Liver (tissue), 9 donors: ENCODE results near the gene PTPA. TPM values are rescaled to one million over a fixed set of nuclear protein-coding genes. Genes with fewer than 3 reads are reported as not detected.

ENCODE experiments used
- DNase-seq: peaks from one replicate; pipeline ENCODE4 v3.0.0-alpha.2; 2017; ENCODE audit warnings: low spot score
- H3K27ac ChIP-seq, 2 donors: one replicate each; pipeline ENCODE4 v1.7.0; 2013; ENCODE audit warnings: inconsistent platforms in 2 of 2, low read length in 2 of 2, control low read depth in 1 of 2, low read depth in 1 of 2, mild to moderate bottlenecking in 1 of 2
- H3K27me3 ChIP-seq, 4 donors: one replicate each; pipeline versions ENCODE4 v1.6.1 to v1.7.0; 2013; ENCODE audit warnings: low read length in 3 of 4, inconsistent platforms in 1 of 4, mild to moderate bottlenecking in 1 of 4, moderate library complexity in 1 of 4; ENCODE audit not compliant: control insufficient read depth in 4 of 4, insufficient read depth in 4 of 4
- H3K36me3 ChIP-seq, 4 donors: one replicate each; pipeline versions ENCODE4 v1.6.1 to v1.7.0; 2013; ENCODE audit warnings: low read length in 3 of 4, mild to moderate bottlenecking in 3 of 4, low read depth in 1 of 4, moderate library complexity in 1 of 4; ENCODE audit not compliant: control insufficient read depth in 4 of 4, insufficient read depth in 3 of 4
- H3K4me1 ChIP-seq, 4 donors: one replicate each; pipeline versions ENCODE4 v1.6.1 to v1.7.0; 2013; ENCODE audit warnings: low read length in 3 of 4, mild to moderate bottlenecking in 3 of 4, moderate library complexity in 1 of 4; ENCODE audit not compliant: control insufficient read depth in 4 of 4, insufficient read depth in 4 of 4
- H3K4me3 ChIP-seq, 3 donors: one replicate each; pipeline versions ENCODE4 v1.6.1 to v1.7.0; 2013; ENCODE audit warnings: low read length in 3 of 3, control low read depth in 1 of 3, low read depth in 1 of 3, mild to moderate bottlenecking in 1 of 3
- H3K9ac ChIP-seq, 2 donors: one replicate each; pipeline ENCODE4 v1.7.0; 2013; ENCODE audit warnings: low read length in 2 of 2, mild to moderate bottlenecking in 2 of 2, moderate library complexity in 2 of 2, control low read depth in 1 of 2, low read depth in 1 of 2
- H3K9me3 ChIP-seq, 4 donors: one replicate each; pipeline versions ENCODE4 v1.6.1 to v1.7.0; 2013; ENCODE audit warnings: low read length in 3 of 4; ENCODE audit not compliant: control insufficient read depth in 4 of 4
- EGR1 ChIP-seq, 2 donors: IDR thresholded peaks; 2 replicates each; pipeline ENCODE4 v1.6.1; 2016 to 2018; ENCODE audit warnings: antibody characterized with exemption in 2 of 2, low read depth in 2 of 2
- FOXA2 ChIP-seq: IDR thresholded peaks from 2 replicates; pipeline ENCODE4 v1.6.1; 2016; ENCODE audit warnings: antibody characterized with exemption
- GABPA ChIP-seq, 2 donors: IDR thresholded peaks in 1 of 2; conservative IDR thresholded peaks in 1 of 2; 2 replicates each; pipeline ENCODE4 v1.6.1; 2016; ENCODE audit warnings: antibody characterized with exemption in 2 of 2, mild to moderate bottlenecking in 1 of 2, moderate library complexity in 1 of 2
- HNF4A ChIP-seq, 2 donors: conservative IDR thresholded peaks; 2 replicates each; pipeline ENCODE4 v1.6.1; 2016; ENCODE audit warnings: antibody characterized with exemption in 2 of 2, mild to moderate bottlenecking in 2 of 2
- HNF4G ChIP-seq: IDR thresholded peaks from 2 replicates; pipeline ENCODE4 v1.6.1; 2016; ENCODE audit warnings: antibody characterized with exemption
- JUND ChIP-seq, 2 donors: IDR thresholded peaks; 2 replicates each; pipeline ENCODE4 v1.6.1; 2016; ENCODE audit warnings: antibody characterized with exemption in 2 of 2
- NR2F2 ChIP-seq: IDR thresholded peaks from 2 replicates; pipeline ENCODE4 v1.6.1; 2016; ENCODE audit warnings: antibody characterized with exemption
- RAD21 ChIP-seq, 2 donors: IDR thresholded peaks; 2 replicates each; pipeline ENCODE4 v1.6.1; 2016; ENCODE audit warnings: antibody characterized with exemption in 2 of 2, mild to moderate bottlenecking in 2 of 2
- RXRA ChIP-seq, 2 donors: IDR thresholded peaks; 2 replicates each; pipeline ENCODE4 v1.6.1; 2017 to 2018; ENCODE audit warnings: antibody characterized with exemption in 2 of 2, mild to moderate bottlenecking in 1 of 2
- SP1 ChIP-seq: IDR thresholded peaks from 2 replicates; pipeline ENCODE4 v1.6.1; 2018; ENCODE audit warnings: antibody characterized with exemption, mild to moderate bottlenecking
- TAF1 ChIP-seq: conservative IDR thresholded peaks from 2 replicates; pipeline ENCODE4 v1.6.1; 2016; ENCODE audit warnings: antibody characterized with exemption, mild to moderate bottlenecking
- YY1 ChIP-seq: IDR thresholded peaks from 2 replicates; pipeline ENCODE4 v1.6.1; 2016; ENCODE audit warnings: antibody characterized with exemption, mild to moderate bottlenecking
- WGBS: extraction: QIAGEN DNeasy Blood & Tissue Kit; methylation state at CpG from one replicate; pipeline ENCODE4 v1.1.7; 2013; 5-methylcytosine and 5-hydroxymethylcytosine counted together
- polyA plus RNA-seq, 2 donors: library from polyadenylated mRNA; stranded (reverse) in 1 of 2; unstranded in 1 of 2; fragments of 200-250 nt in 1 of 2; fragments of >200 nt in 1 of 2; fragmentation: Nextera tagmentation in 1 of 2; extraction: Ambion mirVana in 1 of 2; gene quantifications; one replicate each; pipeline versions ENCODE4 v1.2.1 to v1.2.3, GENCODE V29; 2013 to 2015
- total RNA-seq, 2 donors: library from RNA; depleted of rRNA; stranded (reverse); fragments of >200 nt; gene quantifications; one replicate each; pipeline ENCODE4 v1.2.3, GENCODE V29; 2014
- TF ChIP-seq, protein P1 (sequence below): IDR thresholded peaks from 2 replicates; pipeline ENCODE4 v1.6.1; 2016; ENCODE audit warnings: antibody characterized with exemption
- TF ChIP-seq, protein P2 (sequence below): IDR thresholded peaks from 2 replicates; pipeline ENCODE4 v1.6.1; 2016; ENCODE audit warnings: antibody characterized with exemption, mild to moderate bottlenecking
- TF ChIP-seq, protein P3 (sequence below): IDR thresholded peaks from 2 replicates; pipeline ENCODE4 v1.6.1; 2016; ENCODE audit warnings: antibody characterized with exemption
- TF ChIP-seq, protein P4 (sequence below): fragments of 150-350 bp; IDR thresholded peaks from 2 replicates; pipeline ENCODE4 v1.5.1; 2017; ENCODE audit warnings: improper control_type of control experiment, low read depth, low read length; ENCODE audit not compliant: missing input control
- donor health status: healthy.
- donor health status: healthy.
- donor health status: healthy.
- donor health status: healthy.
- donor health status: healthy.

PTPA gene
- total and polyA plus RNA-seq, 4 donors, result 27.6 to 66.0 (median 38.4) TPM

DNA sequence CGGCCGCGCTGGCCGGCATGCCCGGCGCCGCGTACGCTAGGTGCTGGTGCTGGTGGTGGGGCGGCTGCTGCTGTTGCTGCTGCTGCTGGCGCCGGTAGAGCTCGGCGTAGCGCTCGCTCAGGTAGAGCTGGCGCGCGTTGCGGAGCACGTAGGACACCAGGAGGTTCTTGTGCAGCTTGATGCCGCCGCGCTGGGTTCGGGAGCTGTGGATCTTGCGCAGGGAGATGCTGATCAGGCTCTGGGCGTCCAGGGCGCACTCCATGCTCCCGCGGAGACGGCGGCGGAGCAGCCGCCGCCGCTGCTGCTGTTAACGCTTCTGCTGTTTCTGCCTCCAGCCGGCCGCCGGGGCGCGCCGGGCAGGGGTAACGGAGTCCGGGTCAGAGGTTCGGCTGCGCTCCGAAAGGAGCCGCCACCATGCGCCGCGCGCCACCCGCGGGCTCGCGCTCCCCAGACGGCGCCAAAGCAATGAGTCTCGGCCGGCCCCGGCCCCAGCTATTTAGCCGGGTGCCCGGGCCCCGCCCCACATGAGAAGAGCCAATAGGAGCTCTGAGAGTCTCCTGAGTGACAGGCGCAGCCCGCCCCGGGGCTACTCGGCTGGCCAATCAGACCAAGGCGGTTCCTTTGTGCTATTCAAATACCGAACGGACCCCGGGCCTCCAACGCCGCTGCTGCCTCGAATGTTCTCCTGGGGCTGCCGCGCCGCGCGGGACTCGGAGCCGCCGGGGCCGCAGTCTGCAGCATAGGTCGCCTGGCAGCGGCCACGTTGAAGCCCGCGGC, 66.8 kb downstream of the PTPA start, which contains the start of gene IER5L:
Gene IER5L, minus strand, starts transcription at position 471 of the 777 bp plus-strand sequence. Its CDS starts 209 bp downstream, at position 262.
- H3K4me3 ChIP-seq, result peak within 1 kb of the TSS; percentile 83 to 91 (median 90)
- under 1% methylated on average over 90 of the region's 90 CpGs for WGBS
- TF ChIP-seq RAD21 (IDR thresholded peaks at IDR 0.05), result peak; percentile 22 to 45
- TF ChIP-seq, protein P1, sequence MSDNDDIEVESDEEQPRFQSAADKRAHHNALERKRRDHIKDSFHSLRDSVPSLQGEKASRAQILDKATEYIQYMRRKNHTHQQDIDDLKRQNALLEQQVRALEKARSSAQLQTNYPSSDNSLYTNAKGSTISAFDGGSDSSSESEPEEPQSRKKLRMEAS, result no peak
- TF ChIP-seq SP1, result peak; percentile 86
- no peak for TF ChIP-seq JUND (IDR thresholded peaks at IDR 0.05)
- TF ChIP-seq, protein P2, sequence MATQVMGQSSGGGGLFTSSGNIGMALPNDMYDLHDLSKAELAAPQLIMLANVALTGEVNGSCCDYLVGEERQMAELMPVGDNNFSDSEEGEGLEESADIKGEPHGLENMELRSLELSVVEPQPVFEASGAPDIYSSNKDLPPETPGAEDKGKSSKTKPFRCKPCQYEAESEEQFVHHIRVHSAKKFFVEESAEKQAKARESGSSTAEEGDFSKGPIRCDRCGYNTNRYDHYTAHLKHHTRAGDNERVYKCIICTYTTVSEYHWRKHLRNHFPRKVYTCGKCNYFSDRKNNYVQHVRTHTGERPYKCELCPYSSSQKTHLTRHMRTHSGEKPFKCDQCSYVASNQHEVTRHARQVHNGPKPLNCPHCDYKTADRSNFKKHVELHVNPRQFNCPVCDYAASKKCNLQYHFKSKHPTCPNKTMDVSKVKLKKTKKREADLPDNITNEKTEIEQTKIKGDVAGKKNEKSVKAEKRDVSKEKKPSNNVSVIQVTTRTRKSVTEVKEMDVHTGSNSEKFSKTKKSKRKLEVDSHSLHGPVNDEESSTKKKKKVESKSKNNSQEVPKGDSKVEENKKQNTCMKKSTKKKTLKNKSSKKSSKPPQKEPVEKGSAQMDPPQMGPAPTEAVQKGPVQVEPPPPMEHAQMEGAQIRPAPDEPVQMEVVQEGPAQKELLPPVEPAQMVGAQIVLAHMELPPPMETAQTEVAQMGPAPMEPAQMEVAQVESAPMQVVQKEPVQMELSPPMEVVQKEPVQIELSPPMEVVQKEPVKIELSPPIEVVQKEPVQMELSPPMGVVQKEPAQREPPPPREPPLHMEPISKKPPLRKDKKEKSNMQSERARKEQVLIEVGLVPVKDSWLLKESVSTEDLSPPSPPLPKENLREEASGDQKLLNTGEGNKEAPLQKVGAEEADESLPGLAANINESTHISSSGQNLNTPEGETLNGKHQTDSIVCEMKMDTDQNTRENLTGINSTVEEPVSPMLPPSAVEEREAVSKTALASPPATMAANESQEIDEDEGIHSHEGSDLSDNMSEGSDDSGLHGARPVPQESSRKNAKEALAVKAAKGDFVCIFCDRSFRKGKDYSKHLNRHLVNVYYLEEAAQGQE, result peak; percentile 96
- peak; percentile 97 for TF ChIP-seq TAF1
- peak; percentile 91 for DNase-seq
- peak within 1 kb of the TSS; percentile 99 for H3K27ac ChIP-seq
- H3K4me1 ChIP-seq, result peaks cover 4 to 29% (median 10%) of the 10 kb centered on the region in 4 donors
- H3K36me3 ChIP-seq, result no peaks in the 10 kb centered on the region
- no peaks in the 10 kb centered on the region for H3K9me3 ChIP-seq
- H3K9ac ChIP-seq, result peak within 1 kb of the TSS; percentile 73 to 80
- no peaks in the 10 kb centered on the region for H3K27me3 ChIP-seq

DNA sequence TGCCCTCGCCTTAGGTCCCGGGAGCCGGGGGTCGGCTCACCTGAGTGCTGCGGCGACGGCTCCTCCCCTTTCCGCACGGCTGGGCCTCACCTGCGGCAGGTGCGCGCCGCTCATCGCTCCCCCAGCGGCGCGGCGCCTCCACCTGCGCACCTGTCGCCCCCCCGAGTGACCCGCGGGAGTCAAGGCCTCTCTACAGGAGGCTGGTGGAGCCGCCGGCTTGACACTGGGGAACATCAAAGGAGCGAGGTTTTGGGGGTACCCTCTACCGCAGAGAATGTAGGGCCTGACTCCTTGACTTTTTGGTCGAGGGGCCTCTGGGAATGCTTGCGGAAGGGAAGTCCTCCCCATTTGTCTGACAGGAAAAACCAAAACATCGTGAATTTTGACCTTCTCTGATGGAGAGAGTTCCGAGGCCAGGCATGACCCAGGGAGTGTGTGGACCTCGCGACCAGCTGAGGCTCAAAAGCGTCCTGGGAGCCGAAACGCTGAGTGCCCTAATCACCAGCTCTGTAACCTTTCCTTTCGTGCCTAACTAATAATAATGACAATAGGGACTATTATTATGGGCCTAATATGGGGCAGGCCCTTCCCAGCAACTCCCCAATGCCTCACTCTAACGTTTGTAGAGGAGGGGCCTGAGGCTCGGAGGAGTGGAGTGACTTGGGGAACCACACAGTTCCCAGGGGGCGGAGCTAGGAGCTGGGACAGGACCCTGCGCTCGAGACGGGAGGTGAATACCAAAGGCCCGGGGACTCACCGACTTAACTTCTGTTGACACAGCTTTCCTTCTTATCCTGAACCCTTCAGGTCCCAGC, 67.6 kb downstream of the PTPA start:
- Histone ChIP-seq H3K4me1 (peaks cover 4 to 26% (median 10%) of the 10 kb centered on the region in 4 donors), H3K9me3 (no peaks in the 10 kb centered on the region), H3K36me3 (no peaks in the 10 kb centered on the region), H3K27ac (no peak overlapping the region), H3K9ac (no peak overlapping the region), H3K27me3 (no peaks in the 10 kb centered on the region), H3K4me3 (peak overlapping the region in 1 of 3 donors; percentile 32)
- TF ChIP-seq GABPA (IDR thresholded peaks at IDR 0.05 in 1 of 2, conservative IDR thresholded peaks at IDR 0.05 in 1 of 2) (no peak), HNF4A (conservative IDR thresholded peaks at IDR 0.05) (no peak), EGR1 (IDR thresholded peaks at IDR 0.05; ENCODE audit: low read depth in 2 of 2) (no peak), JUND (IDR thresholded peaks at IDR 0.05) (no peak), YY1 (no peak), FOXA2 (no peak), RAD21 (IDR thresholded peaks at IDR 0.05) (no peak), HNF4G (no peak), SP1 (no peak), RXRA (IDR thresholded peaks at IDR 0.05) (no peak), NR2F2 (no peak)
- TF ChIP-seq, protein P3, sequence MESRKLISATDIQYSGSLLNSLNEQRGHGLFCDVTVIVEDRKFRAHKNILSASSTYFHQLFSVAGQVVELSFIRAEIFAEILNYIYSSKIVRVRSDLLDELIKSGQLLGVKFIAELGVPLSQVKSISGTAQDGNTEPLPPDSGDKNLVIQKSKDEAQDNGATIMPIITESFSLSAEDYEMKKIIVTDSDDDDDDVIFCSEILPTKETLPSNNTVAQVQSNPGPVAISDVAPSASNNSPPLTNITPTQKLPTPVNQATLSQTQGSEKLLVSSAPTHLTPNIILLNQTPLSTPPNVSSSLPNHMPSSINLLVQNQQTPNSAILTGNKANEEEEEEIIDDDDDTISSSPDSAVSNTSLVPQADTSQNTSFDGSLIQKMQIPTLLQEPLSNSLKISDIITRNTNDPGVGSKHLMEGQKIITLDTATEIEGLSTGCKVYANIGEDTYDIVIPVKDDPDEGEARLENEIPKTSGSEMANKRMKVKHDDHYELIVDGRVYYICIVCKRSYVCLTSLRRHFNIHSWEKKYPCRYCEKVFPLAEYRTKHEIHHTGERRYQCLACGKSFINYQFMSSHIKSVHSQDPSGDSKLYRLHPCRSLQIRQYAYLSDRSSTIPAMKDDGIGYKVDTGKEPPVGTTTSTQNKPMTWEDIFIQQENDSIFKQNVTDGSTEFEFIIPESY, result no peak
- TF ChIP-seq, protein P1, result no peak
- TF ChIP-seq, protein P2, result no peak
- TF ChIP-seq, protein P4, sequence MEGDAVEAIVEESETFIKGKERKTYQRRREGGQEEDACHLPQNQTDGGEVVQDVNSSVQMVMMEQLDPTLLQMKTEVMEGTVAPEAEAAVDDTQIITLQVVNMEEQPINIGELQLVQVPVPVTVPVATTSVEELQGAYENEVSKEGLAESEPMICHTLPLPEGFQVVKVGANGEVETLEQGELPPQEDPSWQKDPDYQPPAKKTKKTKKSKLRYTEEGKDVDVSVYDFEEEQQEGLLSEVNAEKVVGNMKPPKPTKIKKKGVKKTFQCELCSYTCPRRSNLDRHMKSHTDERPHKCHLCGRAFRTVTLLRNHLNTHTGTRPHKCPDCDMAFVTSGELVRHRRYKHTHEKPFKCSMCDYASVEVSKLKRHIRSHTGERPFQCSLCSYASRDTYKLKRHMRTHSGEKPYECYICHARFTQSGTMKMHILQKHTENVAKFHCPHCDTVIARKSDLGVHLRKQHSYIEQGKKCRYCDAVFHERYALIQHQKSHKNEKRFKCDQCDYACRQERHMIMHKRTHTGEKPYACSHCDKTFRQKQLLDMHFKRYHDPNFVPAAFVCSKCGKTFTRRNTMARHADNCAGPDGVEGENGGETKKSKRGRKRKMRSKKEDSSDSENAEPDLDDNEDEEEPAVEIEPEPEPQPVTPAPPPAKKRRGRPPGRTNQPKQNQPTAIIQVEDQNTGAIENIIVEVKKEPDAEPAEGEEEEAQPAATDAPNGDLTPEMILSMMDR, result no peak
- DNase-seq, result no peak
- WGBS, result 22% methylated on average over 45 of the region's 45 CpGs
